Measurements from ENCODE around the gene ZNF556. TPM values are rescaled to one million over a fixed set of nuclear protein-coding genes. Genes with fewer than 3 reads are reported as not detected.

The ZNF556 gene
- total RNA-seq: 0.43 TPM in 1 of 2 replicates, not detected in the other

DNA sequence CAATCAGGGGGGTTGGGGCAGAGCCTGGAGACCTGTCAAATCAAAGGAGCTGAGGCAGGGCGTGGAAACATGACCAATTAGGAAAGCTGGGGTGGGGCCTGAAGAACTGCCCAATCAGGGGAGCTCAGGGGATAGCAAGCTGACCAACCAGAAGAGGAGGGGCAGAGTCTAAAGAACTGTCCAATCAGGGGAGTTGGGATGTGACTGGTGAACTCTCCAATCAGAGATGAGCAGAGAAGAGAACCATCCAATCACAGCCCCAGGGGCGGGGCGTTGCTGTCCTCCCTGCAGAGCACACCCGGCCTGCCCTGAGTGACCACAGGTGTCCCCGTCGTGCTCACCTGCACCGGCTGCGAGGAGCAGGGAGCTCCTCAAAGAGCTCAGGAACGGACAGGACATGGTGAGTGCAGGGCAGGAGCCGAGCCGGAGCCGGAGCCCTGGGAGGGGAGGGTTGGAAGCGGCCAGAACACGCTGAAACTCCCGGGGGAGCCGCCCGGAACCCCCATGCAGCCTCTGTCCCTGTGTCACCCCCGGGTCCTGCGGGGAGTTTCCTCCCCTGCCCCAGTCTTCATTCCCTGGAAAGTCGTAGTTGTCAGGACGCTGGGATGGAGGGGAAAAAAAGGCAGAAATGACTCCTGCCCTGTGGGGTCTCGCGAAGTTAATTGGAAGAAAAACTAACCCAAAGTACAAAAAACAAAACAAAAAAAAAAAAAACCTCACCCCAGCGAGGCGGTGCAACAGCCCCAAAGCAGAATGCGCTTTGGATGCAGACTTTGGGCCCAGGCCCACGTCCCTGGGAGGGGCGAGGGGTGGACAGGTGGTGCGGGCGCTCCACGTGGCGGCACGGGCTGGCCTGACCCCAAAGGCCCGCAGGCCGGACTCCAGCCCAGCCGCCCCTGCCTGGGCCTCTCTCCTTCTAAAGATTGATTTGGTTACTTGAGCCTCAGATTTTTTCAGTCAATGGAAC lies at the start of gene ZNF556:
ZNF556 (plus strand) TSS at position 311 of the 967 bp plus-strand sequence; CDS start at position 398, 87 bp downstream.

DNA sequence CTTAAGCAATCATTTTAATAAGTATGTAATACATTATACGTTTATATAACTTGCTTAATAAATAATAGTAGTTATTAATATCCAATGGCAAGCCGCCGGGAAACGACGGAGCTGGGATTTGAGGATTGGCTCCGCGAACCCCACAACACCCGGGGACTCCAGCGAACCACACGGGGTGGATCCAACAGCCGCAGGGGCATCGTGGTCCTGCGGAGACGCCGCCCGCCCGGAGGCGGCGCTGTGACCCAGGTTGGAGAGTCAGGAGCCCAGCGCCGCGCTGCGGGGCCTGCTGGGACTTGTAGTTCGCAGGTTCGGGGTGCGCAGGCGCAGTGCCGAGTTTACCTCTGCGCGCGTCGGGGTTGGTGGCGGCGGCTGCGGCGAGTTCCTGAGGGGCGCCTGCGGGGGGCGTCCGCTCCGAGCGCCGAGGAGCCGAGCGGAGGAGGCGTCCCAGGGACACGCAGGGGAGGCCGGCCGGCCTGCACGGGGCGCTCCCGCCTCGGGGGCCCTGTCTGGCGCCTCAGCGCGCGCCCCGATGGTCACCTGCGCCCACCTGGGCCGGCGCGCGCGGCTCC lies 47.5 kb upstream of the ZNF556 start, which contains the start of gene ZNF554:
ZNF554 (plus strand) TSS at position 329 of the 572 bp plus-strand sequence; CDS start at position 533, 204 bp downstream.

DNA sequence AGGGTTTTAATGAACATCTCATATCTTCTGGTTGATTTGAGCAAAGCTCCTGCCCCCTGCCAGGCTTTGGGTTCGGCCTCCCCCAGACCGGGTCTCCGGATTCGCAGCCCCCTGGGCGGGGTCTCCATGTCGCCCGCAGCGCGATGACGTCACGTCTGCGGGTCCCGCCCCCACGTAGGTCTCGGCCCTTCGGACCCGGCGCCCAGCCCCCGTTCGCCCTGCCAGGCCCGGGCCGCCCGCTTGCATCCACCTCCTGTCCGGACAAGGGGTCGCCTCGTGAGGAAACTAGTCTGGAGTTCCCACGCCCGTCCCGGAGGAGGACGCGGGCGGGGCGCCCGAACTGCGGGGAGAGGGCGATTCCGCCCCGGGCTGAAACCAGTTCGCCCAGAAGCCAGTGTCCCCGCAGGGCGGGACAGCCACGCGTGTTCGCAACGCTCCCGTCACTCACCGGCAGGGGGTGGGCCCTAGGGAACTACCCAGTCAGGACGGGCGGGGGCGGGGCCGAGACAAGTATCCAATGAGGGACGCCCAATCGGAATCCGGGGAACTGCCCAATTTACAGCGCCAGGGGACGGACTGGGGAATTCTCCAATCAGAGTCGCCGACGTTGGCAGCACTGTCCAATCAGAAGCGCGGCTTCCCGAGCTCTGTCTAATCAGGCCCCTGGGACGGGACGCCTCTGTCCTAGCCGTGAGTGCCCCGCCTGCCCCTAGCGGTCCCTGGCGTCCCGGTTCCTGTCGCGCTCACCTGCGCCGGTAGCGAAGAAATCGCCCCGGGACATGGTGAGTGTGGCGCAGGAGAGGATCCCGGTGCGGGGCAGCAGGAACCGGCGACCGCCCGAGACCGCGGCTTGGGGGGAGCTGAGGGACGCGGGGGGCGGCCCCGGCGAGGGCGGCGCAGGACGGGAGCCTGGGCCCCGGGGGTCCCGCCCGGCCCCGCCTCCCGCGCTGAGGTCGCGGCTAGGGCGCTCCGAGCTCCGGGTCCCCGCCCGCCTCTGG lies 26.0 kb upstream of the ZNF556 start, which contains the start of gene ZNF555:
ZNF555 (plus strand) TSS at position 682 of the 998 bp plus-strand sequence; CDS start at position 780, 98 bp downstream.

DNA sequence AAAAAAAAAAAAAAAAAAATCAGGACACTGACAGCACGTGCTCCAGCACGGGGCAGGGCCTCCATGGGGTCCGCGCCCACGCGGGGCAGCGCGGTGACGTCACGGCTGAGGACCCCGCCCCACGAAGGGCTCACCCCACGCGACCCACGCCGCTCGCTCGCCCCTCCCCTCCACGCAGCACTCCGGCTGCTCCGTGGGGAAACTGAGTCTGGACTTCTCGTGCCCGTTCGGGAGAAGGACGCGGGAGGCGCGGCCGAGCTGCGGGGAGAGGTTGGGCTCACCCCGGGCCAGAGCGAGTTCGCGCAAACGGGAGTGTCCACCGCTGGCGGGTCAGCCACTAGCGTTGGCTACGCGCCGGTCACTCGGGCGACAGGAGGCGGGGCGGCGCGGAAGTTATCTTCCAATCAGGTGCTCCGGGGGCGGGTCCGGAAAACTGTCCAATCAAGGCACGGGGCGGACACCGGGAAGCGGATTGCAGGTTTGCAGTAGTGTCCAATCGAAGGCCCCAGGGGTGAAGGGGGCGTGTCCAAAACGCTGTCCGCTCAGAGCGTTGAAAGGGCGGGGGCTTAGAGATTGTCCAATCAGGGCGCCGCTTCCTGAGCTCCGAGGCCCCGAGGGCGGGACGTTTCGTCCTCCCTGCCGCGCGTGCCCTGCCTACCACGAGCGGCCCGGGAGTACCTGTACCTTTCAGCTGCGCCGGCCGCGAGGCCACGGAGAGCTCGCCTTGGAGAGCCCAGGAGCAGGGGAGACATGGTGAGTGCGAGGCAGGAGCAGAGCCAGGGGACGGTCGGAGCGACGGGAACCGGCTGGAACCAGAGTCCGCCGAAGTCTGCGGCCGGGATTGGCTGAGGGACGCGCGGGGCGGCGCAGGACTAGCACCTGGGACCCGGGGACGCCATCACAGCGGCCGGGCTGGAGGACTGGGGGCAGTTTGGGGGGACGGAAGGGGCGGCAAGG lies 33.4 kb downstream of the ZNF556 start, which contains the start of gene ZNF57:
ZNF57 (plus strand) TSS at position 633 of the 957 bp plus-strand sequence; CDS start at position 751, 118 bp downstream.

Other genes starting within 250 kb of the ZNF556 start
- 0.44 TPM in 1 of 2 replicates, not detected in the other for gene GNG7, start 164.6 kb upstream of the ZNF556 start, total RNA-seq
- gene DIRAS1, start 146.0 kb upstream of the ZNF556 start, total RNA-seq: 0.14 and 1.1 TPM in 2 replicates
- gene SLC39A3, start 127.3 kb upstream of the ZNF556 start, total RNA-seq: 28.3 and 31.5 TPM in 2 replicates
- 73.3 and 78.7 TPM in 2 replicates for gene SGTA, start 84.1 kb upstream of the ZNF556 start, total RNA-seq
- gene THOP1, start 81.8 kb upstream of the ZNF556 start, total RNA-seq: 68.3 and 170 TPM in 2 replicates
- gene ZNF554, start 47.5 kb upstream of the ZNF556 start, total RNA-seq: 2.6 and 3.1 TPM in 2 replicates
- gene ZNF555, start 25.9 kb upstream of the ZNF556 start, total RNA-seq: 5.7 and 10.3 TPM in 2 replicates
- 3.3 and 3.7 TPM in 2 replicates for gene ZNF57, start 33.6 kb downstream of the ZNF556 start, total RNA-seq
- gene ZNF77, start 77.6 kb downstream of the ZNF556 start, total RNA-seq: 3.0 and 3.1 TPM in 2 replicates
- gene TLE6, start 110.2 kb downstream of the ZNF556 start, total RNA-seq: not detected in 2 replicates
- gene TLE2, start 161.9 kb downstream of the ZNF556 start, total RNA-seq: 1.0 and 1.3 TPM in 2 replicates
- gene TLE5, start 195.2 kb downstream of the ZNF556 start, total RNA-seq: 263 and 307 TPM in 2 replicates
- gene GNA11, start 227.0 kb downstream of the ZNF556 start, total RNA-seq: 89.5 and 120 TPM in 2 replicates